ENCODE measurements around the gene NTN1.

GRCh38 chr17:9105068-9105868 is 84.0 kb downstream of the NTN1 start:
- TF ChIP-seq EZH2phosphoT487 (IDR thresholded peaks at IDR 0.05; ENCODE audit: low read depth, severe bottlenecking, unreplicated experiment): no peak
- TF ChIP-seq CTCF (IDR thresholded peaks at IDR 0.05; ENCODE audit: poor library complexity): no peak
- no peak for TF ChIP-seq EZH2 (IDR thresholded peaks at IDR 0.05; ENCODE audit: borderline replicate concordance)

Measured in hepatocyte (in vitro differentiated cells).